ENCODE results near the gene INPP5F. TPM values are rescaled to one million over a fixed set of nuclear protein-coding genes. Genes with fewer than 3 reads are reported as not detected.

INPP5F gene
- total RNA-seq (2022; extraction: Qiagen RNA extraction), result 7.1 to 10.0 TPM (median 8.8 TPM) in 5 replicates

GRCh38 chr10:119725828-119726675 lies at the start of gene INPP5F:
Gene INPP5F (plus strand): TSS chr10:119726050. CDS start chr10:119726263, 213 bp downstream.

DNA sequence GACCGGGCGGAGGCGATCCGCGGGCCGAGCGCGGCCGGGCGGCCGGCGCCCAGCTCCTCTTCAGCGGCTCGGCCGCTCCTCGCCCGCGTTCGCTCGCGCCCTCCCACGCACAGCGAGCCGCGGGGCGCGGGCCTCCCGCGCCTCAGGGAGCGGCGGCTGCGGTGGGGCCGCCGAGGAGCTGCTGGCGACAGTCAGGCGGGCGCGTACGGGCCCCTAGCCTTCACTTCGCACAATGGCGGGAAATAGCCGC lies 146.7 kb downstream of the INPP5F start, which contains the start of gene MCMBP:
MCMBP (minus strand) TSS at position 234 of the 250 bp plus-strand sequence. CDS start 259 bp downstream, outside the sequence.

Other genes with a start within 250 kb of the INPP5F start
- 47.6 to 51.0 TPM (median 48.0 TPM) in 5 replicates for gene RGS10, start 183.3 kb upstream of the INPP5F start, total RNA-seq (2022; extraction: Qiagen RNA extraction)
- 87.8 to 104 TPM (median 92.9 TPM) in 5 replicates for gene TIAL1, start 129.1 kb upstream of the INPP5F start, total RNA-seq (2022; extraction: Qiagen RNA extraction)
- gene BAG3, start 74.7 kb upstream of the INPP5F start, total RNA-seq (2022; extraction: Qiagen RNA extraction), result 140 to 191 TPM (median 164 TPM) in 5 replicates
- 77.1 to 89.7 TPM (median 86.0 TPM) in 5 replicates for gene MCMBP, start 146.8 kb downstream of the INPP5F start, total RNA-seq (2022; extraction: Qiagen RNA extraction)
- gene SEC23IP, start 166.7 kb downstream of the INPP5F start, total RNA-seq (2022; extraction: Qiagen RNA extraction), result 43.2 to 53.6 TPM (median 48.5 TPM) in 5 replicates

All from A549 treated with CORT108297 at 1 μM for 4 hours (cell line).